ENCODE data around the gene COG3.

- TF ChIP-seq POLR2AphosphoS5 (IDR thresholded peaks at IDR 0.05; ENCODE audit: low read depth, low read length) = no peak
- no peak for TF ChIP-seq POLR2A (IDR thresholded peaks at IDR 0.05; ENCODE audit: low read depth, low read length)
- no peak for TF ChIP-seq SPI1 (IDR thresholded peaks at IDR 0.05; ENCODE audit: low read depth, low read length)
- no peak for TF ChIP-seq TAF1 (IDR thresholded peaks at IDR 0.05; ENCODE audit: low read depth, low read length)
Observed at GRCh38 chr13:45436953-45437352, 27.8 kb upstream of the COG3 start.
